ENCODE data around the gene GADD45G.

The GADD45G gene

DNA sequence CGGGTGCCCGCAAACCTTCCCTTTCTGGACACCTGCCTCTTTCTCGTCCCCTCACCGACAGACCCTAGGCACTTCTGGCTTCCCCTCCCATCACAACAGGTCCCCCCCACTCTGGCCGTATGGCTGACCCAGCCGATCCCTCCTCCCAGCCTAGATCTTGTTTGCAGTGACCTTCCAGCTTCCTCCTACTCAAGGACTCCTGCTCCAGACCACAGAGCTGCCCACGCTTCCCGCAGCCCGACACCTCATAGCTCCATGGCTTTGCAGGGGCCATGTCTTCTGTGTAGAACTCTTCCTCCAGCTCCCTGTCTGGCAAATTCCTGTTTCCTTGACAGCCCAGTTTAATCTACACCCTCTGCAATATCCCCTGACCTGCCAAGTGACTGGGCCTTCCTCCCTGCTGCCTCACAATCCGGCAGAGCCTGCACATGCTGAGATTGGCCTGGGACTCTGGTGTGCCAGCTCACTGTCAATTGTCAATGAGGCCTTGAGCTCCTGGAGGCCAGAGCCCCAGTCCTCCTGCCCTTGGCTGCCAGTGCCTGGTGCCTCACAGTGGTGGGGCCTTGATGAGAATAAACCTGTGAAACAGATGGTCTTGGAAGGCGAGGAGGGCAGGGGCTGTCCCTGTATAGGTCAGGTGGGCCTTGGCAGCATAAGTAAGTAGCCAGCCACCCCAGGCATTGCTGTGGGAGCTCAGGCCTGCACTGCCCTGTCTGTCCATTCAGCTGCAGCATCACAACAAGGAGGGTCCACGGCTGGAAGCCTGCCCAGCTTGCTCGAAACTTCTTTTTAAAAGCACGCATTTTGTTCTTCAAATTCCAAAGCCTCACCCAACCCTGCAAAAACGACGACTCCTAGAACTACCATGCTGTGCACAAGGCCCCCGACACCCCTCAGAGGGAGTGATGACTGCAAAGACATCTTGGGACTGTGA is 50.5 kb downstream of the GADD45G start:
- no peak overlapping the region for H3K9ac ChIP-seq (ENCODE audit: low read depth, low read length)

More for the DNA sequence above, 50.5 kb downstream of the GADD45G start:
- no peaks in the 10 kb centered on the region for H3K36me3 ChIP-seq (ENCODE audit: insufficient read depth, low read length)
- no peaks in the 10 kb centered on the region for H3K9me3 ChIP-seq (ENCODE audit: control insufficient read depth, insufficient read depth, low read length)
- no peaks in the 10 kb centered on the region; the same call in 1 of the 2 replicates for H3K4me1 ChIP-seq (ENCODE audit: insufficient read depth, low read length)

All from ES-I3 (cell line).